GM19455 (cell line): Measurements from ENCODE around the gene UQCRC2.
"Not testable (repeated sequence)": the region's sequence is repeated elsewhere in the genome, so short reads cannot be mapped to it uniquely, and the experiment has no call there.

Experiments used
- ATAC-seq: cut with Tn5 transposase; IDR thresholded peaks from one replicate; pipeline ENCODE4 v1.9.1; 2021; ENCODE audit not compliant: unreplicated experiment

The UQCRC2 gene

DNA sequence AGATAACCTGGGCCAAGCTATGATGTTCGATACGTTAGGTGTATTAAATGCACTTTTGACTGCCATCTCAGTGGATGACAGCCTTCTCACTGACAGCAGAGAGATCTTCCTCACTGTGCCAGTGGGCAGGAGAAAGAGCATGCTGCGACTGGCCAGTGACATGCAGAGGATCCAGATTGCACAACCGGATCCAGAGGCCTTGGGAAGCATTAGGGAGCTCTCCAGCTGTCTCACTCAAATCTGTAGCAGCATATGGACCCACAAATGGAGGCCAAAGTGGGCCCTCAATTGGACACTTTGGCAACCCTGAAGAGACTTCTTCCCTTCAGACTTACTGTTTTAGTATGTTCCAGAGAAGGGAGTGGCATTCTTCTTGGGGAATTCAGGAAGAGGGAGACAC lies 26.9 kb downstream of the UQCRC2 start:
- no peak for ATAC-seq

DNA sequence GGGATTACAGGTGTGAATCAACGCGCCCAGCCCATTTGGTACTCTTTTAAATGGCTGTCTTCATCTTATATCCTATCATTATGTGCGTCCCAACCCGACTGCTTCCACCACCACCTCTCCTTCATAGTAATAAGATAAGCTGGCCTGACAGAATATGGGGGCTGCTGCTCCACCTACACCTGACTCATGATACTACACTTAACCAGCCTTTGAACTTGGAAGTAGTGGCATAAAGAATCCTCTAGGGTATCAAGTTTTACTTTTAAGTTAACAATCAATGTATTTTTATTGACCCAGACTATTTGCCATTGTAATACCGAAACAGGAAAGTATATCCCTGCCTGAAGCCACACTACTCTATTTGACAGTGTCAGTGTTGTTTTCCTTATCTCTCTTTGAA lies 28.9 kb downstream of the UQCRC2 start:
- ATAC-seq: no peak

GRCh38 chr16:21984062-21984461 lies 30.9 kb downstream of the UQCRC2 start:
- ATAC-seq: no peak

DNA sequence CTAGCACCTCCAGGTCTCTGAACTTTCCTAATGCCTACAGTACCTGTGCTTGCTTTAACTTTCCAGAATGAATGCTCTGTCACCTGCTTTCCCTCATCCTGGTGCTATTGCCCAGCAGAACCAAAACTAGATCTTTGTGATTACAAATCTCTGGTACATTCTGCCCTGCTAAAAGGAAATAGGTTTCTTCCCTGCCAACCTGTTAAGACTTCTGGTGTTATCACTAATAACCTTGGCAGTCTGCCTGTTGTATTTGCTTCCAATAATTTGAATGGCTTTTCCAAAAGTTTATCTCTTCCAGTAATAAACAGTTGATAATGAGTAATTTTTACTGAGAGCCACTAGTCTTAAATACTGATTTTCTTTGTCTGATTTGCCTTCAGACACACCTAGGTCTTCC lies 32.4 kb downstream of the UQCRC2 start:
- no peak for ATAC-seq

- no peak for ATAC-seq
Observed at GRCh38 chr16:21986692-21987246, 33.6 kb downstream of the UQCRC2 start.

GRCh38 chr16:21987498-21987897 lies 34.3 kb downstream of the UQCRC2 start:
- no peak for ATAC-seq

- no peak for ATAC-seq
Observed at GRCh38 chr16:21989133-21989532, 36.0 kb downstream of the UQCRC2 start.

DNA sequence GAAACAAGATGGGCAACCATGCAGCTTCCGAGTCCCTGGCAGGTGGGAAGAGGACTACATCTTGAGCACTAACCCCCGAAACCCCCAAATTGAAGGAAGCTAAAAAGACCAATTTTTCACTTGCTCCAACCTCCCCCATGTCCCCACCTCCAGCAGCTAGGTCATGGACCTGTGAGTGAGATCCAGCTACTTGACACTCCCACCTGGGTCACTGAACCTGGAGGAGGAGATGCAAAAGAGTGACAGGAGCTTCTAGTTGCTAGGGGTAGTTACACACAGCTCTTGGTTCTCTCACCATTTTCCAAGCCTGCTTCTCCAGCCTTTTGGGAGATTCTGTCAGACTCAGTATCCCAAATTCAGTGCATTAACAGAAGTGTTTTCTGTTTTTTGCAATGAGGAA lies 36.6 kb downstream of the UQCRC2 start:
- ATAC-seq: no peak

GRCh38 chr16:21990381-21990944 lies 37.3 kb downstream of the UQCRC2 start:
- ATAC-seq: no peak

DNA sequence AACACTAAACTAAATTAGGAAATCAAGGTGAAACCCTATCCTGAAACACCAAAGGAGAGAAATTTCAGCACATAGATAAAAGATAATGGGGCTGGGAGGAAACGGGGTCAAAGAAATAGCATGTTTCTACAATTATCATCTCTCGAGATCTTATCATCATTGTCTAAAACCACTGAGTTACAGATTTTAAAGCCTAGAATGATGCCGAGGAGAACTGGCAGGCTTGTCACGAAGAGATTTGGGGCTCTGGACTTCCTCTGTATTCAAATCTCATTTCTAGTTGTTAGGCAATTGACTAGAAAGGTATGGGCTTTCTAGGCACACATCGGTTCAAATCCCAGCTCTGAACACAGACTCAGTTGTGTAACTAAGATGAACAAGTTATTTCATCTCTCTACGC lies 38.5 kb downstream of the UQCRC2 start:
- ATAC-seq: no peak

GRCh38 chr16:21994856-21995465 lies 41.8 kb downstream of the UQCRC2 start:
- ATAC-seq: no peak

- no peak for ATAC-seq
Observed at GRCh38 chr16:21996923-21997696, 43.9 kb downstream of the UQCRC2 start.

GRCh38 chr16:21997697-21998480 lies 44.7 kb downstream of the UQCRC2 start:
- ATAC-seq: no peak

DNA sequence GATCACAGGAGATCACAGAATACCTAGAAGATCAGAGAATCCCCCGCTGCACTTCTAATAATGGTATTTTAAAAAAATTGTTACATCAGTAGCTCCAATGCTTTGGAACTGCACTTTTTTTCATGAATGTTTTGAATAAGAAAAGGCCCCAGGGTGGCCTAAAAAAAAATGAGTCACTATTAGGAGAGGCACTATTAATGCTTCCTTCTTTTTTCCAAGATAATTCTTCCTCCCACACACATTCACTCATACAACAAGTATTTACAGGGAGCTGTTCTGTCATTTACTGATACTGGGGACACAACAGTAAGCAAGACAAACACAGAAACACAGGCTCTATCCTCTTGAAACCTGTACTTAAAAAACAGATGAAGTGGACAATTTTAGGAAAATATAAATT lies 48.4 kb downstream of the UQCRC2 start:
- no peak for ATAC-seq

DNA sequence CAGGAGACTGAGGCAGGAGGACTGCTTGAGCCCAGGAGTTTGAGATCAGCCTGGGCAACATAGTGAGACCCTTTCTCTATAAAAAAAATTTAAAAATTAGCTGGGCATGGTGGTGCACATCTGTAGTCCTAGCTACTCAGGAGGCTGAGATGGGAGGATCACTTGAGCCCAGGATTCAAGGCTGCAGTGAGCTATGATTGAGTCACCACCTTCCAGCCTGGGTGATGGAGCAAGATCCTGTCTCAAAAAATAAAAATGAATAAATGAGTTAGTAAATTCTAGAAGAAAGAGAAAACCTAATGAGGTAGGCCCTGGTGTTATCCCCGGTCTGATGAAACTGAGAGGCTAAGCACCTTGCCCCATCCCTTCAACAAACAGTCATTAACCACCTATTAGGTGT lies 48.9 kb downstream of the UQCRC2 start:
- not testable (repeated sequence) for ATAC-seq

- no peak for ATAC-seq
Observed at GRCh38 chr16:22003195-22003594, 50.0 kb downstream of the UQCRC2 start.

- ATAC-seq: no peak
Observed at GRCh38 chr16:22004341-22004740, 51.2 kb downstream of the UQCRC2 start.

GRCh38 chr16:22005746-22006145 lies 52.6 kb downstream of the UQCRC2 start:
- no peak for ATAC-seq

DNA sequence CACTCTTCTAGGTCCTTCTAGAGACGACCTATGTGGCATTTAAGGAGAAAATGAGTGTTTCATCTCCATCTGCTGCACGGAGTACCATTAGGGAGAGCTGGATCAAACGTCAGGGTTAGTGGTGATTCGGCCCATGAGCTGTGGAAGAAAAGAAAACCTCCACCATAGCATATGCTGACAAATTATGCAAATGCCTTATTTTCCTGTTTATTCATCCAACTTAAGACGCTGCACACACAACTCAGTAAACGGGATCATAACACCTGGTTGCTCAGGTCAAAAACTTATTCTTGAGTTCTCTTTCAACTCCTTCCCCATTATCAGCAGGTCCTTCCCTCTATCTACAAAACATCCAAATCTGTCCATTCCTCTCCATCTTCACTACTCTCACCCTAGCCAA lies 53.5 kb downstream of the UQCRC2 start:
- ATAC-seq: no peak

- no peak for ATAC-seq
Observed at GRCh38 chr16:22007159-22007508, 54.0 kb downstream of the UQCRC2 start.

- ATAC-seq: no peak
Observed at GRCh38 chr16:22007509-22008214, 54.5 kb downstream of the UQCRC2 start, which contains the start of gene MOSMO. TSS of gene MOSMO (plus strand) at chr16:22008111. CDS start at chr16:22008302, 191 bp downstream.
